Measurements from ENCODE around the gene GATAD2A. TPM values are rescaled to one million over a fixed set of nuclear protein-coding genes. Genes with fewer than 3 reads are reported as not detected.

GATAD2A gene
- total RNA-seq, 1 donor from 2014 or later: 84.0 TPM

DNA sequence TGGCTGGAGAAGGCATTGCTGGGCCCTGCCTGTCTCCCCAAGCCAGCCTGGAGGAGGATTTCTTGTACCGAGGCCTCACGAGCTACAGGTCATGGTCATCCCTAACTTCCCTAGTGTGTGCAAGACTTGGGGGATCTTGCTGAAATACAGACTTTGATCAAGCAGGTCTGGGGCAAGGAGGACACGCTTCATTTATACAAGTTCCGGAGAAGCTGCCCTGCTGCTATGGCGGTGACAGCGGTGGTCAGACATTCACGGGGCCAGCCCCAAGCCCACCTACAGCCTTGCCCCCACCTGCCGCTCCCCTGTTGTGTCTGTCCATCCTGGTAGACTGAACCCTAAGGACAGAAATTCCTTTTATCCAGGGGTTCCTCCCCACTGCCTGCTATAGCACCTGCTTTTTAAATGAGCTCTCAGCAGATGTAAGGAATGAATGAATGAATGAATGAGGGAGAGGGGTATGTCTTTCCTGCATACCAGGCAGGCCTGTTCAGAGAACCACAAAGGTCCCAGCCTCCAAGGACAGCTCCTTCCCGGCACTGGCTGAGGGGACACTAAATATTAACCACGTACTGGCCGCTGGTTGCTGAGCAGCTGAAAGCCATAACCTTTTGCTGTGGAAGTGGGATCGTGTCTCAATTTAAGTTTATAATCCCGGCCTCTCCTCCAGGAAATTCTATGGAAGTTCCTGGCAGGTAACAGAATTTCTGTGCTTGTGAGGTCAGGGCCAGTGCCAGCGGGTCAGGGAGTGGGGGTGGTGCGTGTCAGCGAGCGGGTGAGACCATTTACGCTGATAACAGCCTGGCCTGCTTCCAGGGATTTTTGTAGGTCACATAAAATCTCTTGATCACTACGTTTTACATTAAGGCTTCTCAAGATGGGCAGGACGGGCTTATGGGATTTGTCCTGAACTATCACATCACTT, 82.7 kb downstream of the GATAD2A start:
- H3K27me3 ChIP-seq (ENCODE audit: low read depth): no peaks in the 10 kb centered on the region
- DNase-seq (no peak), ATAC-seq (peak in 1 of 2 donors; percentile 23)
- H3K4me3 ChIP-seq: peak overlapping the region; percentile 25
- H3K4me1 ChIP-seq: peaks cover 55% of the 10 kb centered on the region
- intact Hi-C loops (cut with DNase I): no loop called here
- TF ChIP-seq, protein P1, sequence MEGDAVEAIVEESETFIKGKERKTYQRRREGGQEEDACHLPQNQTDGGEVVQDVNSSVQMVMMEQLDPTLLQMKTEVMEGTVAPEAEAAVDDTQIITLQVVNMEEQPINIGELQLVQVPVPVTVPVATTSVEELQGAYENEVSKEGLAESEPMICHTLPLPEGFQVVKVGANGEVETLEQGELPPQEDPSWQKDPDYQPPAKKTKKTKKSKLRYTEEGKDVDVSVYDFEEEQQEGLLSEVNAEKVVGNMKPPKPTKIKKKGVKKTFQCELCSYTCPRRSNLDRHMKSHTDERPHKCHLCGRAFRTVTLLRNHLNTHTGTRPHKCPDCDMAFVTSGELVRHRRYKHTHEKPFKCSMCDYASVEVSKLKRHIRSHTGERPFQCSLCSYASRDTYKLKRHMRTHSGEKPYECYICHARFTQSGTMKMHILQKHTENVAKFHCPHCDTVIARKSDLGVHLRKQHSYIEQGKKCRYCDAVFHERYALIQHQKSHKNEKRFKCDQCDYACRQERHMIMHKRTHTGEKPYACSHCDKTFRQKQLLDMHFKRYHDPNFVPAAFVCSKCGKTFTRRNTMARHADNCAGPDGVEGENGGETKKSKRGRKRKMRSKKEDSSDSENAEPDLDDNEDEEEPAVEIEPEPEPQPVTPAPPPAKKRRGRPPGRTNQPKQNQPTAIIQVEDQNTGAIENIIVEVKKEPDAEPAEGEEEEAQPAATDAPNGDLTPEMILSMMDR (IDR thresholded peaks at IDR 0.05): no peak
- H3K9me3 ChIP-seq: no peaks in the 10 kb centered on the region
- H3K36me3 ChIP-seq: peaks cover 32% of the 10 kb centered on the region
- peak overlapping the region; percentile 86 for H3K27ac ChIP-seq

DNA sequence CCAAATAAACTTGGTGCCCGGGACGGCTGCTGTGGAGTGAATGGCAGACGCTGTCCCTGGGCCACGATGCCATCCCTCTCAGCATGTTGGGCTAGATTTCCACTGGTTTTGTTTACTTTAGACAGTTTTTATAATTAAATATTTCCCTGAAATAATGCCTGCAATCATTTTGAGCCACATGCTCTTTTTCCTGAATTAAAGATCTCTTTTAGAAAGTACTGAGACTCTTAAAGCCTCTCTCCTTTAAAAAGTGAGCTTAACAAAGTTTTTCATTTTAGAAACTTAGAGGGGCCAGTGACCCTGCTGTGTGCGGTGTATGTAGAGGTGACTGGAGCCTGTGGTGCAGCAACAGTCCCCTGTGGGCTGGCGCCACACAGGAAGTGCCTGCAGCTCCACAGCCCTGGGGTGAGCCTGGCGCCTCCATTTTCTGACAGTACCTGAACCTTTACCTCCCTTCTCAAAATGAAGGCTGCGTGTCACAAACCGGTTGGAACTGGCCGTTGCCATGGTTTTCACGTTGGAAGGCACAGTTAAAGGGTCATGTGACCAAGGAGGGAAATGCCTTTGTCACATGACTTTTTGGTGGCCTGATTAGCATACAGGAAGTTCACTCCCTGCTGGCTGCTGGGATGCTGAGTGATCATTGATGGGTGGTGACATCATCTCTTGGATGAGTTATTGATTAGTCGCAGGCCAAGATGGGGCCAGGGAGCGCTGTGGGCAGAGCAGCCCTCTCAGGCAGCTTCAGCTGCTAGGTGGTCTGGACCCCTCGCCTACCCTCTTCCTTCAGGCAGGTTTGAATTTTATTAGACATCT, 83.6 kb downstream of the GATAD2A start:
- TF ChIP-seq, protein P1 (IDR thresholded peaks at IDR 0.05): no peak
- Histone ChIP-seq H3K36me3 (peaks cover 32% of the 10 kb centered on the region), H3K27ac (peak overlapping the region; percentile 86), H3K4me3 (peak overlapping the region; percentile 25), H3K4me1 (peaks cover 55% of the 10 kb centered on the region), H3K9me3 (no peaks in the 10 kb centered on the region), H3K27me3 (ENCODE audit: low read depth) (no peaks in the 10 kb centered on the region)
- DNase-seq: peak; percentile 82
- peak; percentile 68 to 77 for ATAC-seq
- intact Hi-C loops (cut with DNase I): no loop called here

GRCh38 chr19:19489804-19490204, 84.3 kb downstream of the GATAD2A start:
- Histone ChIP-seq H3K9me3 (no peaks in the 10 kb centered on the region), H3K4me1 (peaks cover 55% of the 10 kb centered on the region), H3K27ac (peak overlapping the region; percentile 86), H3K27me3 (ENCODE audit: low read depth) (no peaks in the 10 kb centered on the region), H3K36me3 (peaks cover 39% of the 10 kb centered on the region), H3K4me3 (peak overlapping the region; percentile 17)
- intact Hi-C loops (cut with DNase I): loop anchor here (10.0 kb wide), 1 partner anchor 125 kb away; no protein-coding TSS in a partner anchor
- ATAC-seq (no peak), DNase-seq (no peak)
- TF ChIP-seq, protein P1 (IDR thresholded peaks at IDR 0.05): no peak

- peak overlapping the region; percentile 86 for H3K27ac ChIP-seq
- H3K27me3 ChIP-seq (ENCODE audit: low read depth): no peaks in the 10 kb centered on the region
- peak overlapping the region; percentile 17 for H3K4me3 ChIP-seq
- intact Hi-C loops (cut with DNase I): loop anchor here (10.0 kb wide), 1 partner anchor 126 kb away; no protein-coding TSS in a partner anchor
- peak; percentile 70 for DNase-seq
- H3K4me1 ChIP-seq: peaks cover 51% of the 10 kb centered on the region
- TF ChIP-seq, protein P1 (IDR thresholded peaks at IDR 0.05): peak; percentile 87
- peak; percentile 69 to 74 for ATAC-seq
- no peaks in the 10 kb centered on the region for H3K9me3 ChIP-seq
- H3K36me3 ChIP-seq: peaks cover 44% of the 10 kb centered on the region
Observed at GRCh38 chr19:19490214-19490968, 84.9 kb downstream of the GATAD2A start.
